LNCaP clone FGC (cell line): ENCODE measurements around the gene ERVW-1.

ENCODE experiments used
- DNase-seq: peaks from one replicate; pipeline ENCODE4 v3.0.0-alpha.2; 2011; ENCODE audit warnings: low read depth
- H3K4me3 ChIP-seq: 2 replicates; pipeline ENCODE4 v1.5.1; 2011; ENCODE audit warnings: mild to moderate bottlenecking, low read depth, low read length, control low read depth
- CTCF ChIP-seq: IDR thresholded peaks from 2 replicates; pipeline ENCODE4 v1.5.1; 2012; ENCODE audit warnings: mild to moderate bottlenecking; ENCODE audit not compliant: control insufficient read depth, insufficient read depth; ENCODE audit errors: extremely low read depth

Gene ERVW-1

GRCh38 chr7:92421676-92422435 lies 55.9 kb downstream of the ERVW-1 start:
- no peak overlapping the region for H3K4me3 ChIP-seq
- DNase-seq, result peak; percentile 56
- TF ChIP-seq CTCF, result no peak
